ENCODE results near the gene STYXL1.

DNA sequence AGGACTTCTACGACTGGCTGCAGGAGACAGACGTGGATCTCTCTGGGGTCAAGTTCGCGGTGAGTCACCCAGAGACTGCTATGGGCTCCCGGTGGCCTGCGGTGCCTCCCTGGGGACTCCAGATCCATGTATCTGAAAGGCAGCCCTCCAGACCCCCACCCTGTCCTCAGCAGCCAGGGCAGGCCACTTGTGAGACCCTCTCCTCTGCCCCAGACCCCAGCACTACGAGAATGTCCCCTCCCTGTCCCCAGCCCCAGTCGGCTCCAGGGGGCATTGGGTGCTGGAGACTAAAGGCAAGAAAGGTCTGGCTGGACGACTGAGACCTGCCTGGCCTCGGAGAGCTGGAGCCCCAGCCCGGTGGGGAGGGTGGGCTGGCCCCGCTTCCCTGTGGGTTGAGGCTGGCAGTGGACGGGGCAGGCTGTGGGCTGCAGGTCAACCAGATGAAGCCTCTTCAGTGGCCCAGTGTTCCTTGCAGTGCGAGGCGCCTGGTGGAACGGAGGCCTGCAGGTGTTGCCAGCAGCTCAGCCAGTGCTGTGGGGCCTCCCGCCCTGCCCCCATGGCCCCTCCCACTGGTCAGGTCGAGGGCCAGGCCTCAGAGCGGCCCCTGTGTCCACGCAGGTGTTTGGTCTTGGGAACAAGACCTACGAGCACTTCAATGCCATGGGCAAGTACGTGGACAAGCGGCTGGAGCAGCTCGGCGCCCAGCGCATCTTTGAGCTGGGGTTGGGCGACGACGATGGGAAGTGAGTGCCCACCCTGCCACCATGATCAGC lies 67.2 kb downstream of the STYXL1 start:
- no peak for TF ChIP-seq EZH2 (IDR thresholded peaks at IDR 0.05; ENCODE audit: low read length, missing control alignments)
- TF ChIP-seq, protein P1, sequence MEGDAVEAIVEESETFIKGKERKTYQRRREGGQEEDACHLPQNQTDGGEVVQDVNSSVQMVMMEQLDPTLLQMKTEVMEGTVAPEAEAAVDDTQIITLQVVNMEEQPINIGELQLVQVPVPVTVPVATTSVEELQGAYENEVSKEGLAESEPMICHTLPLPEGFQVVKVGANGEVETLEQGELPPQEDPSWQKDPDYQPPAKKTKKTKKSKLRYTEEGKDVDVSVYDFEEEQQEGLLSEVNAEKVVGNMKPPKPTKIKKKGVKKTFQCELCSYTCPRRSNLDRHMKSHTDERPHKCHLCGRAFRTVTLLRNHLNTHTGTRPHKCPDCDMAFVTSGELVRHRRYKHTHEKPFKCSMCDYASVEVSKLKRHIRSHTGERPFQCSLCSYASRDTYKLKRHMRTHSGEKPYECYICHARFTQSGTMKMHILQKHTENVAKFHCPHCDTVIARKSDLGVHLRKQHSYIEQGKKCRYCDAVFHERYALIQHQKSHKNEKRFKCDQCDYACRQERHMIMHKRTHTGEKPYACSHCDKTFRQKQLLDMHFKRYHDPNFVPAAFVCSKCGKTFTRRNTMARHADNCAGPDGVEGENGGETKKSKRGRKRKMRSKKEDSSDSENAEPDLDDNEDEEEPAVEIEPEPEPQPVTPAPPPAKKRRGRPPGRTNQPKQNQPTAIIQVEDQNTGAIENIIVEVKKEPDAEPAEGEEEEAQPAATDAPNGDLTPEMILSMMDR (conservative IDR thresholded peaks at IDR 0.05 in 1 of 2, IDR thresholded peaks at IDR 0.05 in 1 of 2; ENCODE audit: low read depth in 1 of 2, low read length in 2 of 2) = no peak

All from fibroblast of lung (primary cell).